K562 (cell line): ENCODE data around the gene RASSF7. TPM values are rescaled to one million over a fixed set of nuclear protein-coding genes. Genes with fewer than 3 reads are reported as not detected.

ENCODE experiments used
- CHD4 ChIP-seq: fragments of 200-600 bp; sonication (generic); IDR thresholded peaks from 3 replicates; pipeline ENCODE4 v1.6.1; 2012; ENCODE audit warnings: low read depth, mild to moderate bottlenecking, mixed read lengths, low read length, inconsistent platforms; ENCODE audit not compliant: insufficient read depth, insufficient replicate concordance, poor library complexity, severe bottlenecking
- FUS ChIP-seq: fragments of 200-400 bp; formaldehyde crosslinking; optimal IDR thresholded peaks from 2 replicates; pipeline ENCODE3; 2017; ENCODE audit warnings: low read depth, low read length
- GATA2 ChIP-seq: sonication (generic); formaldehyde crosslinking; IDR thresholded peaks from 2 replicates; pipeline ENCODE4 v1.4.0; 2020; ENCODE audit warnings: mild to moderate bottlenecking, missing genetic modification reagents
- GTF2E2 ChIP-seq: fragments of 200-800 bp; sonication (Bioruptor generic); IDR thresholded peaks from 2 replicates; pipeline ENCODE4 v1.6.1; 2016; ENCODE audit warnings: missing genetic modification characterization, missing compliant biosample characterization
- HDGF ChIP-seq: fragments of 450-650 bp; IDR thresholded peaks from 2 replicates; pipeline ENCODE4 v1.6.1; 2016
- HMG20A ChIP-seq: fragments of 450-650 bp; formaldehyde crosslinking; conservative IDR thresholded peaks from 2 replicates; pipeline ENCODE4 v1.4.0; 2020; ENCODE audit warnings: mild to moderate bottlenecking, mixed read lengths
- ILF3 ChIP-seq: fragments of 450-650 bp; IDR thresholded peaks from 2 replicates; pipeline ENCODE4 v1.6.1; 2018; ENCODE audit warnings: antibody characterized with exemption, mild to moderate bottlenecking, moderate library complexity, borderline replicate concordance
- KLF13 ChIP-seq: fragments of 450-650 bp; IDR thresholded peaks from 2 replicates; pipeline ENCODE4 v1.6.1; 2016; ENCODE audit warnings: missing genetic modification characterization, low read depth, mild to moderate bottlenecking, missing compliant biosample characterization, moderate library complexity, borderline replicate concordance
- KLF16 ChIP-seq: IDR thresholded peaks from 2 replicates; pipeline ENCODE4 v1.6.1; 2016; ENCODE audit warnings: antibody characterized with exemption
- MEF2A ChIP-seq: IDR thresholded peaks from 2 replicates; pipeline ENCODE4 v1.6.1; 2011; ENCODE audit warnings: low read depth, mild to moderate bottlenecking, low read length, moderate library complexity; ENCODE audit not compliant: control insufficient read depth
- NFATC3 ChIP-seq: fragments of 450-650 bp; IDR thresholded peaks from 2 replicates; pipeline ENCODE4 v1.6.1; 2017; ENCODE audit warnings: mild to moderate bottlenecking
- SNIP1 ChIP-seq: fragments of 450-650 bp; IDR thresholded peaks from 2 replicates; pipeline ENCODE4 v1.7.1; 2017; ENCODE audit warnings: low read depth, mild to moderate bottlenecking
- SPI1 ChIP-seq: IDR thresholded peaks from 2 replicates; pipeline ENCODE4 v1.6.1; 2011; ENCODE audit warnings: low read depth, low read length, control low read depth, borderline replicate concordance
- ZFPM2 ChIP-seq: fragments of 250-450 bp; sonication (Bioruptor Pico); IDR thresholded peaks from 2 replicates; pipeline ENCODE4 v1.5.1; 2022; ENCODE audit warnings: mild to moderate bottlenecking
- ZNF121 ChIP-seq: sonication (generic); formaldehyde crosslinking; conservative IDR thresholded peaks from 2 replicates; pipeline ENCODE4 v1.8.0; 2022; ENCODE audit warnings: missing genetic modification reagents
- ZNF212 ChIP-seq: fragments of 450-650 bp; formaldehyde crosslinking; IDR thresholded peaks from 2 replicates; pipeline ENCODE4 v1.4.0; 2020; ENCODE audit warnings: mild to moderate bottlenecking
- polyA plus RNA-seq, 8 experiments: library from polyadenylated mRNA; depleted of rRNA in 4 of 8; stranded (reverse) in 5 of 8; unstranded in 3 of 8; fragments of >200 nt; fragmentation: Nextera tagmentation in 2 of 8; fragmentation: Illumina TruSeq in 1 of 8; extraction: Ambion mirVana in 2 of 8; extraction: Trizol in 1 of 8; gene quantifications; 2 replicates each; pipeline versions ENCODE4 v1.2.1 to v1.2.3, GENCODE V29; 2011 to 2014; ENCODE audit warnings: inconsistent platforms in 1 of 8, missing spikeins in 1 of 8
- total RNA-seq, 7 experiments: library from RNA; depleted of rRNA in 6 of 7; stranded (reverse); fragments of >200 nt in 6 of 7; fragmentation: Illumina TruSeq in 2 of 7; extraction: Trizol in 2 of 7; gene quantifications; 2 replicates each; pipeline versions ENCODE4 v1.2.1 to v1.2.3, GENCODE V29; 2011 to 2021; ENCODE audit warnings: low replicate concordance in 1 of 7
- TF ChIP-seq, protein P1 (sequence below): fragments of 200-800 bp; sonication (Bioruptor generic); IDR thresholded peaks from 2 replicates; pipeline ENCODE4 v1.6.1; 2017; ENCODE audit warnings: missing genetic modification characterization, missing compliant biosample characterization
- TF ChIP-seq, protein P2 (sequence below): IDR thresholded peaks from 2 replicates; pipeline ENCODE4 v1.6.1; 2016; ENCODE audit warnings: missing genetic modification characterization, missing compliant biosample characterization

RASSF7 gene
- total and polyA plus RNA-seq, 9 of the 15 experiments (the other 6 are each of a cell fraction or from before 2014, with no cell fraction given) = 0.41 to 45.2 (median 18.6) TPM

DNA sequence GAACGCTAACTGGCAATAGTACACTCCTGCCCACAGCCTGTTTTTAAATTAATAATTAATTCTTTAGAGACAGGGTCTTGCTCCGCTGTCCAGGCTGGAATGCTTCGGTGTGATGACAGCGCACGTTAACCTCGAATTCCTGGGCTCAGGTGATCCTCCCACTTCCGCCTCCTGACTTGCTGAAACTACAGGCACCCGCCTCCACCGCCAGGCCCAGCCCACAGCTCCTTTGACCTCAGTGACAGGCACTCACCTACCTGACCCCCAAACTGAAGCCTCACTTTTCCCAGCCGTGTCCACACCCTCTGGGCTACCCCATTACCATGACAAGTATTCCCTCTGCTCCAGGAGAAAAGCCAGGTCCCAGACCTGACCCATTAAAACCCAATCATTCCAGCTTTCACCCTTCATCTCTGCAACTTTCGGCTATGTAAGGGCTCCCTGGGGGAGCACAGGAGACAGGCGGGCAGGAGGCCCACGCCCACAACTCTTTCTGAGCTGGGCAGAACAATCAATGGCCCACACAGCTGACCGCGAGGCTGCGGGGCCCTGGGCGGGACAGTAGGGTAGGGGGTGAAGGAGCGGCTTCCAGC, 962 bp upstream of the RASSF7 start (continued):
- TF ChIP-seq ZNF121 (CRISPR knock-in tag) = peak; percentile 88
- TF ChIP-seq GTF2E2 (tag) = 0 out of 2 replicates have a peak, but pooled peaks have one; percentile 65
- no peak for TF ChIP-seq NFATC3
- no peak for TF ChIP-seq ZNF212
- no peak for TF ChIP-seq SNIP1
- TF ChIP-seq MEF2A = no peak
- TF ChIP-seq SPI1 = peak; percentile 51; the same call in 1 of the 2 replicates
- TF ChIP-seq HMG20A = no peak
- no peak for TF ChIP-seq GATA2 (CRISPR knock-in tag)
- TF ChIP-seq, protein P1, sequence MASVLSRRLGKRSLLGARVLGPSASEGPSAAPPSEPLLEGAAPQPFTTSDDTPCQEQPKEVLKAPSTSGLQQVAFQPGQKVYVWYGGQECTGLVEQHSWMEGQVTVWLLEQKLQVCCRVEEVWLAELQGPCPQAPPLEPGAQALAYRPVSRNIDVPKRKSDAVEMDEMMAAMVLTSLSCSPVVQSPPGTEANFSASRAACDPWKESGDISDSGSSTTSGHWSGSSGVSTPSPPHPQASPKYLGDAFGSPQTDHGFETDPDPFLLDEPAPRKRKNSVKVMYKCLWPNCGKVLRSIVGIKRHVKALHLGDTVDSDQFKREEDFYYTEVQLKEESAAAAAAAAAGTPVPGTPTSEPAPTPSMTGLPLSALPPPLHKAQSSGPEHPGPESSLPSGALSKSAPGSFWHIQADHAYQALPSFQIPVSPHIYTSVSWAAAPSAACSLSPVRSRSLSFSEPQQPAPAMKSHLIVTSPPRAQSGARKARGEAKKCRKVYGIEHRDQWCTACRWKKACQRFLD (CRISPR knock-in tag) = no peak
- no peak for TF ChIP-seq ZFPM2 (CRISPR knock-in tag)
- TF ChIP-seq CHD4 = no peak
- TF ChIP-seq HDGF = peak; percentile 64; the same call in 1 of the 2 replicates
- TF ChIP-seq KLF13 = no peak
- TF ChIP-seq ILF3 = no peak
- TF ChIP-seq, protein P2, sequence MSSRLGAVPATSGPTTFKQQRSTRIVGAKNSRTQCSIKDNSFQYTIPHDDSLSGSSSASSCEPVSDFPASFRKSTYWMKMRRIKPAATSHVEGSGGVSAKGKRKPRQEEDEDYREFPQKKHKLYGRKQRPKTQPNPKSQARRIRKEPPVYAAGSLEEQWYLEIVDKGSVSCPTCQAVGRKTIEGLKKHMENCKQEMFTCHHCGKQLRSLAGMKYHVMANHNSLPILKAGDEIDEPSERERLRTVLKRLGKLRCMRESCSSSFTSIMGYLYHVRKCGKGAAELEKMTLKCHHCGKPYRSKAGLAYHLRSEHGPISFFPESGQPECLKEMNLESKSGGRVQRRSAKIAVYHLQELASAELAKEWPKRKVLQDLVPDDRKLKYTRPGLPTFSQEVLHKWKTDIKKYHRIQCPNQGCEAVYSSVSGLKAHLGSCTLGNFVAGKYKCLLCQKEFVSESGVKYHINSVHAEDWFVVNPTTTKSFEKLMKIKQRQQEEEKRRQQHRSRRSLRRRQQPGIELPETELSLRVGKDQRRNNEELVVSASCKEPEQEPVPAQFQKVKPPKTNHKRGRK (tag) = no peak
- no peak for TF ChIP-seq KLF16
- TF ChIP-seq FUS = no peak
